OCI-LY7 (cell line): ENCODE results near the gene XRCC3.

Source experiments
- CTCF ChIP-seq: fragments of 200-600 bp; sonication (generic); conservative IDR thresholded peaks from 2 replicates; pipeline ENCODE4 v1.5.1; 2014; ENCODE audit warnings: mild to moderate bottlenecking, antibody characterized with exemption, low read length, moderate library complexity, mixed read lengths
- EZH2phosphoT487 ChIP-seq: fragments of 200-600 bp; sonication (generic); IDR thresholded peaks from 2 replicates; pipeline ENCODE4 v1.6.1; 2018; ENCODE audit warnings: low read depth, borderline replicate concordance, mild to moderate bottlenecking, mixed run types, antibody characterized with exemption, low read length, moderate library complexity, mixed read lengths

GRCh38 chr14:103651585-103651984 lies 63.7 kb downstream of the XRCC3 start:
- TF ChIP-seq CTCF (peak; percentile 35), EZH2phosphoT487 (no peak)
